Measurements from ENCODE around the gene TRMT1.

The TRMT1 gene

DNA sequence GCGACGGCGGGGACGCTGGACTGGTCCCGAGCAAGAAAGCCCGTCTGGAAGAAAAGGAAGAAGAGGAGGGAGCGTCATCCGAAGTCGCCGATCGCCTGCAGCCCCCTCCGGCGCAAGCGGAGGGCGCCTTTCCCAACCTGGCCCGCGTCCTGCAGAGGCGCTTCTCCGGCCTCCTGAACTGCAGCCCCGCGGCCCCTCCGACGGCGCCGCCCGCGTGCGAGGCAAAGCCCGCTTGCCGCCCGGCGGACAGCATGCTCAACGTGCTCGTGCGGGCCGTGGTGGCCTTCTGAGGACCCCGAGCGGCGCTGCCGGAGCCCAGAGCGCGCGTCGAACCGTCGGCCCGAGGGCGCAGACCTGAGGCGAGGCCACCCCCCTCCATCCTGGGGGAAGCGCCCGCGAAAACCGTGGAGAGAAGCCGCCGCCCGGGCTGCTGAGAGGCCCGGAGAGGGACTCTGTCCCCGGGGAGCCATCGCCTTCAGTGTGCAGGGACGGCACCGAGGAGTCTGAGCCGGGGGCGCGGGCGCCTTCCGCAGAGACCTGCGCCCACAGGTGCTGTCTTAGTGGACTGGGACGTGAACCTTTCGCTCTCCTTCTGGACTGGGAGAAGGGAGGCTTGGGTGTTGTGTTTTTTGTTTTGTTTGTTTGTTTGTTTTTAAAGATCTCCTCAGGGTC is 37.2 kb upstream of the TRMT1 start:
- DNase-seq (ENCODE audit: insufficient read length, low spot score) (no peak), FAIRE-seq (no peak)
- TF ChIP-seq, protein P1, sequence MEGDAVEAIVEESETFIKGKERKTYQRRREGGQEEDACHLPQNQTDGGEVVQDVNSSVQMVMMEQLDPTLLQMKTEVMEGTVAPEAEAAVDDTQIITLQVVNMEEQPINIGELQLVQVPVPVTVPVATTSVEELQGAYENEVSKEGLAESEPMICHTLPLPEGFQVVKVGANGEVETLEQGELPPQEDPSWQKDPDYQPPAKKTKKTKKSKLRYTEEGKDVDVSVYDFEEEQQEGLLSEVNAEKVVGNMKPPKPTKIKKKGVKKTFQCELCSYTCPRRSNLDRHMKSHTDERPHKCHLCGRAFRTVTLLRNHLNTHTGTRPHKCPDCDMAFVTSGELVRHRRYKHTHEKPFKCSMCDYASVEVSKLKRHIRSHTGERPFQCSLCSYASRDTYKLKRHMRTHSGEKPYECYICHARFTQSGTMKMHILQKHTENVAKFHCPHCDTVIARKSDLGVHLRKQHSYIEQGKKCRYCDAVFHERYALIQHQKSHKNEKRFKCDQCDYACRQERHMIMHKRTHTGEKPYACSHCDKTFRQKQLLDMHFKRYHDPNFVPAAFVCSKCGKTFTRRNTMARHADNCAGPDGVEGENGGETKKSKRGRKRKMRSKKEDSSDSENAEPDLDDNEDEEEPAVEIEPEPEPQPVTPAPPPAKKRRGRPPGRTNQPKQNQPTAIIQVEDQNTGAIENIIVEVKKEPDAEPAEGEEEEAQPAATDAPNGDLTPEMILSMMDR (IDR thresholded peaks at IDR 0.05; ENCODE audit: insufficient read depth, missing control alignments): no peak

DNA sequence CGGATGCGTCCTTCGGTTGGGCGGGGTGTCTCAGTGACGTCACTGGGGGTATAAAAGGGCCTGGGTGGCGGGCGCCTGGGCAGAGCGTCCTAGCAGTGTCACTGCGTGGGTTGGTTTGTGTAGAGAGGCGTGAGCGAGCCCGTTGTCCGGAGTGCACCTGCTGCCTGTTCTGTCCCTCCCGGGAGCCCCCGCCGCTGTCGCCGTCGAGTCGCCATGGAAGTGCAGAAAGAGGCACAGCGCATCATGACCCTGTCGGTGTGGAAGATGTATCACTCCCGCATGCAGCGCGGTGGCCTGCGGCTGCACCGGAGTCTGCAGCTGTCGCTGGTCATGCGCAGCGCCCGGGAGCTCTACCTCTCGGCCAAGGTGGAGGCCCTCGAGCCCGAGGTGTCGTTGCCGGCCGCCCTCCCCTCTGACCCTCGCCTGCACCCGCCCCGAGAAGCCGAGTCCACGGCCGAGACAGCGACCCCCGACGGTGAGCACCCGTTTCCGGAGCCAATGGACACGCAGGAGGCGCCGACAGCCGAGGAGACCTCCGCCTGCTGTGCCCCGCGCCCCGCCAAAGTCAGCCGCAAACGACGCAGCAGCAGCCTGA is 36.5 kb upstream of the TRMT1 start:
- FAIRE-seq (no peak), DNase-seq (ENCODE audit: insufficient read length, low spot score) (peak; percentile 86)
- TF ChIP-seq, protein P1 (IDR thresholded peaks at IDR 0.05; ENCODE audit: insufficient read depth, missing control alignments): peak; percentile 15

DNA sequence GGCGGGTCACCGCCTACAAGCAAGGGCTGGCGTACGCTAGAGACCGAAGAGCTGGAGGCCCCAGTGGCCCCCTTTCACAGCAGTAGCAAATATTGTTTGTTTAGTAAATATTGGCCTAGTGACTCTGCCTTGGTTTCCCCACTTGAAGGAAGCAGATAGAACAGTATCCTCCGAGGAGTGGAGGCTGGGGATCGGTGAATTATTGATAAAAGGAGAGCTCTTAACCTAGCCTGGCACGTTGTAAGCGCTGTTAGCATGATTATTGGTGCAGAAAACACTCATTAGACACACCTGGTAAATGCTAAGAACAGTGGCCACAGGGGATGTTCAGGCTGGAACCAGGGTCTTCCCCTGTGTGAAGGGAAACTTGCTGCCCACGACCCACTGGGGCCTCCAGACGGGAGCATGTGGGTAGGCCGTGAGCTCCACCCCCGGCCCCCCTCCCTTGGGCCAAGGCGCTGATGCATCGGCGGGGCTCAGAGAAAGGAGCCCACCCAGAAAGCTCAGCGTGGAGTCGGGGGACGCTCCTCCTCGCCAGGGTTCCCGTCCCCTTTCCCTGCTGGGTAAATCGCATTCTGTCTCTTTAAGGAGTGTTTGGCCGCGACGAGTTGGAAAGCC is 35.9 kb upstream of the TRMT1 start:
- TF ChIP-seq, protein P1 (IDR thresholded peaks at IDR 0.05; ENCODE audit: insufficient read depth, missing control alignments): no peak
- no peak for DNase-seq (ENCODE audit: insufficient read length, low spot score)
- no peak for FAIRE-seq

DNA sequence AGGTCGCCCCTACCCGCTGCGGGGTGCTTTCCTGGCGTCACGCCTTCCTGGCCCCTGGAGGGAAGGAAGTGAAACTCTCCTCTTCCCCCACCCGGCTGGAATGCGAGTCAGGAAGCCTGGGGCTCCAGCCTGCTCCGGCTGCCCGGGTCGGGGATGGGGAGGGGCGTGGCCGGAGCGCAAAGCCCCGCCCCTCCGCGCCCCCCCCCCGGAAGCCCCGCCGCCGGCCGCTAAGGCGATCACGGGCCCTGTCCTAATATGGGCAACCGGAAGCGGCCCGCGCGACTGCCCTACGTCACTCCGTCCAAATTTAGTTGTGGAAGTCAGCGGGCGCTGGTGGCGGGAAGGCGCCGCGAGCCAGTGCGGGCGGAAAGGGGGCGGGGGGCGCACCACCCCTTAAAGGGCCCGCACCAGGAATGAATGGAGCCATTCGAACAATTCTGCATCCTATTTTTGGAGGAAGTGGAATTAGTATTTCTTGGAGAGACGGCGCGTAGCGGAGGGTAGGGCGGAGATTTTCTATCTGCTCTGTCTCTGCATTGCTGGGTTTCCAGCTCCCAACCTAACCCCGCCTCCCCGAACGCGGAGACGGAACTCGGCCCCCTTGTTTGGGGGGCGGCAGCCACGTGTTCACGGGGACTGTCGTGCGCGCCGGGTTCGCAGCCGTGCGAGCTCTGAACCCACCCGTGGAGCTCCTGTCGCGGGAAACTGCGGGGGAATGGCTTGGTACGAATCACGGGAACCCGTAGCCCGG is 35.2 kb upstream of the TRMT1 start:
- no peak for FAIRE-seq
- TF ChIP-seq, protein P1 (IDR thresholded peaks at IDR 0.05; ENCODE audit: insufficient read depth, missing control alignments): no peak
- DNase-seq (ENCODE audit: insufficient read length, low spot score): peak; percentile 82

DNA sequence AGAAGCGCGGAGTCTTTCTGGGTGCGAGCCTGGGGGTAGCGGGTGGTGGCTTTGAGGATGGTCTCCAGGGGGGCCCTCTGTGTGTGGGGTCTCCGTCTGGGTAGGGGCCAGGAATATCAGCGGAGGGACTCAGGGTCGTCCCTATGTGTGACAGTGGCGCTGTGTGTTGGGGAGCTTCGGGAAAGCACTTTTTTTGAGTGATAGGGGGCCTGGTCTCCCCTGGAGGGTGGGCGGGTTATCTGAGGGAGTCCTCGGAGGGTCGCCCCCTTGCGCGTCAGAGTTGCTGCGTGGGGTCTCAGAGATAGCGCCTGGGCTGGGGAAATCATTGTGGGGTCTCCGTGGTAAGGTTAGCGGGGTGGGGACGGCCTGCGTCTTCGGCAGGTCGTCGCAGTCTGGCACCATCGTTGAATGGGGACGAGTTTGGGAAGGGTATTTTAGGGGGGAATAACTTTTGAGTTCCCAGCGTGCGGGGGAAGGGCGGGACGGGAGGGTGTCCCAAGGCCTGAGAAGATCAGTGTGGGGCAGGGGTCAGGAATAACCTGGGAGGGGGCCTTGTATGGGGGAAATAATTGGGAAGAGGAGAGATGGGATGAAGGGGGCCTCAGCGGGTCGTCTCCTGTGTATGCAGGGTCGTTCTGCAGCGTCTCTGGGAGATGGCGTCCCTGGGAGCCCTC is 34.5 kb upstream of the TRMT1 start:
- FAIRE-seq (no peak), DNase-seq (ENCODE audit: insufficient read length, low spot score) (no peak)
- TF ChIP-seq, protein P1 (IDR thresholded peaks at IDR 0.05; ENCODE audit: insufficient read depth, missing control alignments): no peak

DNA sequence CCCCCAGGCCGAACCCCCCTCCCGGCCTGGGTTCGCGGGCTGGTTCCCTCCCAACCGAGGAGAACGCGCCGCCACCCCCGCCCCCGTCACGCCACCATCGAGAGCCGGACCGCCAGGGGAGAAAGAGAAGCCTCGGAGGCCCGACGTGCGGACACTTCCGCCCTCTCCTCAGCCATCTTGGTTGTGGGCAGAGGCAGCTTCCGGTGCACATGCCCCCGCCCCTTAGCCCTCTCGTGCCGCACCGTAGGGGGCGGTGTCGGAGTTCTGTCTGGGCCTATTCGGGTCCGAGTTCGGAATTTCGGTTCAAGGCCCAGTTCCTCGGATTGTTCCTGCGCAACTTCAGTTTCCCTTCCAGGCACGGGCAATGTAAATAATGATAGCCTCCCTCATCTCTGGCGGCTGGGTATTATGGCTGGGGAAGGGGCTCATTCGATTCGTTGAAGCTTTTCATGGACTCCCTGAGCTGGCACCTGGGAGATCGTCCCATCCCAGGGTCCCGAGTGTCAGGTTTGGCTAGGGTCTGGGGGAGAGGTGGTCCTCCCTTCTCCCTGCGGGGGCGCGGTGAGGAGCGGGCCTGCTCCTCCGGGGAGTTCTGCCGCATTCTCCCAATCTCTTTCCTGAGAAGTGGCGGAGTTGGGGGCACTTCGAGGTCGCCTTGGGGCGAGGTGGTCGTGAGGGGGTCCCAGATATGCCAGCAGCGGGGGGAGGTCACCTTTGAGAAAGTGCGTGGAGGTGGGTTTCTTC is 33.8 kb upstream of the TRMT1 start, which contains the start of the genes IER2 and STX10:
IER2 (plus strand) TSS at position 225 of the 744 bp plus-strand sequence. CDS start 2,776 bp downstream, outside the sequence.
STX10 (minus strand) TSS at position 189 of the 744 bp plus-strand sequence. CDS start 202 bp downstream, outside the sequence.
- DNase-seq (ENCODE audit: insufficient read length, low spot score) (peak; percentile 87), FAIRE-seq (no peak)

More for the DNA sequence above, 33.8 kb upstream of the TRMT1 start, which contains the start of the genes IER2 and STX10:
- TF ChIP-seq, protein P1 (IDR thresholded peaks at IDR 0.05; ENCODE audit: insufficient read depth, missing control alignments): peak; percentile 31
